ENCODE measurements around the gene SLC25A39.

- TF ChIP-seq CTCF (IDR thresholded peaks at IDR 0.05) = no peak
- no peak for TF ChIP-seq POLR2A (IDR thresholded peaks at IDR 0.05)
Measured at GRCh38 chr17:44272954-44273353, 51.7 kb downstream of the SLC25A39 start.

Data from heart left ventricle (tissue), 13 donors.